GM19240 (cell line): ENCODE data around the gene PGAP3.
"Not testable (repeated sequence)": the region's sequence is repeated elsewhere in the genome, so short reads cannot be mapped to it uniquely, and the experiment has no call there.

Experiments used
- DNase-seq: peaks from one replicate; pipeline ENCODE4 v3.0.0; 2011; ENCODE audit warnings: low spot score; ENCODE audit not compliant: insufficient read length

The PGAP3 gene, protein sequence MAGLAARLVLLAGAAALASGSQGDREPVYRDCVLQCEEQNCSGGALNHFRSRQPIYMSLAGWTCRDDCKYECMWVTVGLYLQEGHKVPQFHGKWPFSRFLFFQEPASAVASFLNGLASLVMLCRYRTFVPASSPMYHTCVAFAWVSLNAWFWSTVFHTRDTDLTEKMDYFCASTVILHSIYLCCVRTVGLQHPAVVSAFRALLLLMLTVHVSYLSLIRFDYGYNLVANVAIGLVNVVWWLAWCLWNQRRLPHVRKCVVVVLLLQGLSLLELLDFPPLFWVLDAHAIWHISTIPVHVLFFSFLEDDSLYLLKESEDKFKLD

DNA sequence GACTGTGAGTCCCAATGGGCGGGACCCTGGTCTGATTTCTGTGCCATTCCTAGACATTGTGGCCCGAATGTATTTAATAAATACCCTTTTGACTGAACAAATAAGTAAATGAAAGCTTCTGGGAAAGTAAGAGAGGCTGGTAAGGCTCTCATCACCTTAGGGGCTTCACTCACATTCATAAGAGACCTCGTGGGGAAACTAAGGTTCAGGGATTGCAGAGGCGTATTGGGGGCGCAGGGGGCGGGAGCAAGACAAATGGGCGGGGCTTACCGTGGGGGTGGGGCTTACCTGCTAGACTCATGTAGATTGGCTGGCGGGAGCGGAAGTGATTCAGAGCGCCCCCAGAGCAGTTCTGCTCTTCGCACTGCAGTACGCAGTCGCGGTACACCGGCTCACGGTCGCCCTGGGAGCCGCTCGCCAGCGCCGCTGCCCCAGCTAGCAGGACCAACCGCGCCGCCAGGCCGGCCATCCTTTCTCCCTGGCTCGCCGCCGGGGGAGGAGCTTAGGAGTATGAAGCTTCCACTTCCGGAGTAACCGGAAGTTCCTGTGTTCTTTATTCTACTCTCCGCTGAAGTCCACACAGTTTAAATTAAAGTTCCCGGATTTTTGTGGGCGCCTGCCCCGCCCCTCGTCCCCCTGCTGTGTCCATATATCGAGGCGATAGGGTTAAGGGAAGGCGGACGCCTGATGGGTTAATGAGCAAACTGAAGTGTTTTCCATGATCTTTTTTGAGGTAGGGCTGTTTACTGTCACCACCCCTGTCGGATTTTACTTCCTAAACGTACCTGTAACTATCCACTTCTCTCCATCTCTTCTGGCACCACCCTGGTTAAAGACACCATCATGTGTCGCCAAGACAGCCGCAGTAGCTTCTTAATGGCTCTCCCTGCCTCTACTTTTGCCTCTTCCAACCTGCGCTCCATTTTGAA, at the start of gene PGAP3:
TSS of gene PGAP3 (minus strand) at position 512 of the 929 bp plus-strand sequence. CDS start at position 469, 43 bp downstream.
- DNase-seq, result peak; percentile 94

DNA sequence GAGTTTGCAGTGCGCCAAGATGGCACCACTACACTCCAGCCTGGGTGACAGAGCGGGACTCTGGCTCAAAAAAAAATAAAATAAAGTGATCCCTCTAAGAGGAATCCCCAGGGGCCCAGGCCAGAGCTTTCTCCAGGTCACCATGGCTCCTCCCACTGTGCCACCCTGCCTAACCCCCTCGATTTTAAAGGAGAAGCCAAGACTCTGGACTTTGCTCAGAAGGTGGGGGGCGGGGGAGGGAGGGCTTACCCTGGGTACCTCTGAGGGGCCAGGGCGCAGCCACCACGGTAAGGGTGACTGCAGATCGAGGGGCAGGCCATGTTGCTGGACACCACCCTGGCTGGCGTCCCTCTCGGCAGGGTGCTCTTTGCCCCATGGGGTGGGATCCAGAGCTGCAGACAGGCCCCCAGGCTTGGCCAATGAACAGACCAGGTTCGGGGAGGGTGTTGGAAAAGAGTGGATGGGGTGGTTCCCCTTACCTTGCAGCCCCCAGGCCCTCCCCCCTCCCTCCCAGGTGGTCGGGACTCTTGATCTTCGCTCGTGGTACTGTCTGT, 49.4 kb upstream of the PGAP3 start:
- no peak for DNase-seq

DNA sequence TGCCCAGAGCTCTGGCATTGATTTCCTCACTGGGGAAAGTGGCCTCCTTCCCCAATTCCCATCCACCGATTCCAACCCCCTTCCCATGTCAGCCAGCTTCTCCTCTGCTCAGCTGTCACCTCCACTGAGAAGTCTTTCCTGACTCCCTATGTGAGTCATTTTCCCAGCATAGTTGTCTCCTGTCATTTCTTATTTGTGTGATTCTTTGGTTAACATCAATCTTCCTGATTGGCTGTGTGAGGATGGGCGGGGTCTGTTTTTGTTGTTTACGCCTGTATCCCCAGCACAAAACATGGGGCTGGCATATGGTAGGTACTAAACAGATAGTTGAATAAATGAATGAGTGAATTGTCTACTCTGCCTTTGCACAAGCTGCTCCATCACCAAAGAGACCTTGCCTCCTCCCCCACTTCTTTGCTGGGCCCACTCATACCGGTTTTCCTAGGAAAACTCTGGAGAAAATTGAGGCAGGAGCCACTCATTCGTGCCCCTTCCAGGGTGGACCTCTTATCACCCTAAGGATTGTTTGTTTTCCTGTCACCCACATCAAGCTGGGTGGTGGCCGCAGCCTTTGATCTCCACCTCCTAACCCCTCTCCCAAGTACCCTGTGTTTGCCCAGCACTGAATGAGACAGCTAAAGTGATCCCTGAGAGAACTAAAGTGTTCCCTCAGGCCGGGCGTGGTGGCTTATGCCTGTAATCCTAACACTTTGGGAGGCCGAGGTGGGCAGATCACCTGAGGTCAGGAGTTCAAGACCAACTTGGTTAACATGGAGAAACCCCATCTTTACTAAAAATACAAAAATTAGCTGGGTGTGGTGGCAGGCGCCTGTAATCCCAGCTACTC, 48.7 kb upstream of the PGAP3 start:
- no peak for DNase-seq

DNA sequence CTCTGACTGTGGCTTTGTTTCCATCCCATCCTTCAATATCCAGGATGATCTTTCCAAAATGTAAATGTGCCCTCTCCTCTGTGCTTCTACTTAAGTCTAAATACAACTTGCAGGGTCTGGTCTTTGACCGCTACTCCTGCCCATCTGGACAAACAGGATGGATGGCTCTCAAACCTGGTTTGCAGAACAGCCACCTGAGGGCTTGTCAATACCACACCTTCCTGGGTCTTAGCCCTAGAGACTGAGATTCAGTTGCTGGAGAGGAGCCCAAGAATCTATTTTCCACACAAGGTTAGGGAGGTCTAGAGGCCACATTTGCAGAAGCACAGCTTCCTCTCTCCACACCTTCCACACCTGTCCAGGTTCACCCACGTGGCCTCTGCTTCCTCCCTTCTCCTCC, 48.0 kb upstream of the PGAP3 start:
- DNase-seq, result no peak

DNA sequence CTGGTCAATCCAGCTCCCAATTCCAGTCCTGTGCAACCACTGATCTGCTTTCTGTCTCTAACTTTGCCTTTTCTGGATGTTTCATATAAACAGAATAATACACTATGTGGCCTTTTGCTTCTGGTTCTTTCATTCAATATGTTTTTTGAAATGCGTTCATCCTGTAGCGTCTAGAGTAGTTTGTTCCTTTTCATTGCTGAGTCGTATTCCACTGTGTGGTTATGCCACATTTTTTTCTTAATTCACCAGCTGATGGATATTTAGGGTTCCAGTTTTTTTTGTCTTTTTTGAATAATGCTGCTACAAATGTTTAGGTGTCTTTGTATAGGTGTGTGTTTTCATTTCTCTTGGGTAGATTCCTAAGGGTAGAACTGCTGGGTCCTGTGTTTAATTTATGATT, 44.7 kb upstream of the PGAP3 start:
- DNase-seq, result no peak

DNA sequence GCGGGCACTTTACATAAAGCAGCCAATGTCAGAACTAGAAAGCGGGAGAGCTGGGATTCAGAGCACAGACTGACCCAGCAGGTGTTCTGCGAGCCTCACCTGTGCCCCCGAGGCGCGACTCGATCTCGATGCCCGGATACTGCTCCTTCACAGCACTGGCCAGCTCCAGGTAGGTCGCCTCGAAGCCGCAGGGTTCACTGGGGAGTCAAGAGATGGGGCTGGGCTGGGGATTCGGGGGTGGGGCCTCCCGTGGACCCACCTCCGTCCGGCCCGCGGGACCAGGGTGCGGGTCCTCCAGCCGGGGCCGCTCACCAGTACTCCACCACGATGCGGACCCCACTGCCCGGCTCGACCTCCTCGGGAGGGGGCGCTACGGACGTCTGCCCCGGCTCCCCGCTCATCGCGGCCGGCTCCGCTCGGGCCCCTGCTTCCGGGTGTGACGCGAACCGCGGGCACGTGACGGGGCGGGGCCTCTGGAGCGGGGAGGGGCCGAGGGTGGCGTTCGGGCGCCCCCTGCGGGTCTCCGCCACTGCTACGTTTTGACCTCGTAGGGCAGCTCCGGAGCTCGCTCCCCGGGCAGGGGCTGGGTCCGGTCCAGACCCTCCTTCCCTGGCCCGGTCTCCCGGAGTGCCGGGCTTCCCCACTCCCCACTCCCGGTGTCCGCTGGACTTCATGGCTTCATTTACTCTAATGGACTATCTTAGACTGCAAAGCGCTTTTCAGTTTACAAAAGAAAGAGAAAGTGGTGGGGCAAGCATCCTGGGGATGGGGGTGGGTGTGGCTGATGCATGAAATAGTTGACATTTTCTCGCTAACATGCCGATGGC, 42.5 kb upstream of the PGAP3 start, which contains the start of gene MIEN1:
TSS of gene MIEN1 (minus strand) at position 438 of the 827 bp plus-strand sequence. CDS start at position 401, 37 bp downstream.
- DNase-seq, result peak; percentile 94

DNA sequence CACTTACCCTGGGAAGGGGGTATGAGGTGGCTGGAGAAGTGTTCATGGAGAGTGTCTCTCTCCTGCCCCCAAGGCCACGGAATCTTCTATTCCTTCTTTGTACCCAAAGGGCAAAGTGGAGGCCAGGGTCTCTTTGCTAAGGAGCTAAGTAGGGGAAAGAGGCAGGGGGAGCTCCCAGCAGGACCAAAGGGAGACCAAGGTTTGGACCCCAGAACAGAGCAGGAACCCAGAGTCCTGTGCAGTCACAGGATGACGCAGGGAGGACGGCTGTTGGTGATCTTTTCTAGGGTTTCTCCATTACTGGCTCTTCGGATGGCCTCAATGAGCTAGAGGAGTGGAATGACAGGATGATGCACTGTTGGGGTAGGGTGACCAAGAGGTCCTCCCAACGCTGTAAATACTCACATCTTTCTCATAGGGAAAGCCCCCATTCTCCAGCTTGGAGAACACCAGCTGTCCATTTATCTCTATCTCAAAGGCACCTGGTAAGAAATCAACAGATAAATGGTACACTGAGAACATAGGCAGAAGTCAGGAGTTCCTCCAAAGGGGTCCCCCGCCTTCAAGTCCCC, 41.5 kb upstream of the PGAP3 start:
- DNase-seq, result no peak

DNA sequence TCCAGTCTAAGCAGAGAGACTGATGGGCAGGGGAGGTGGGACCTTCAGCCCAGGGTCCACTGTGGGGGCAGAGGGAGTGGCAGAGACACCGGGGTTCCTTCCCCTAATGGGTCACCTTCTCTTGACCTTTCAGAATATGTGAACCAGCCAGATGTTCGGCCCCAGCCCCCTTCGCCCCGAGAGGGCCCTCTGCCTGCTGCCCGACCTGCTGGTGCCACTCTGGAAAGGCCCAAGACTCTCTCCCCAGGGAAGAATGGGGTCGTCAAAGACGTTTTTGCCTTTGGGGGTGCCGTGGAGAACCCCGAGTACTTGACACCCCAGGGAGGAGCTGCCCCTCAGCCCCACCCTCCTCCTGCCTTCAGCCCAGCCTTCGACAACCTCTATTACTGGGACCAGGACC, 39.7 kb upstream of the PGAP3 start:
- DNase-seq, result no peak

DNA sequence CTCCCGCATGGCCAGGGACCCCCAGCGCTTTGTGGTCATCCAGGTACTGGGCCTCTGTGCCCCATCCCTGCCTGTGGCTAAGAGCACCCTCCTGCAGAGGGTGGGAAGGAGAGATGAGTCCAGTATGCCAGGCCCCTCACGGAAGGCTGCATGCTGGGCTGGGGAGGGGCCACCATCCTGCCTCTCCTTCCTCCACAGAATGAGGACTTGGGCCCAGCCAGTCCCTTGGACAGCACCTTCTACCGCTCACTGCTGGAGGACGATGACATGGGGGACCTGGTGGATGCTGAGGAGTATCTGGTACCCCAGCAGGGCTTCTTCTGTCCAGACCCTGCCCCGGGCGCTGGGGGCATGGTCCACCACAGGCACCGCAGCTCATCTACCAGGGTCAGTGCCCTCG, 38.8 kb upstream of the PGAP3 start:
- no peak for DNase-seq

DNA sequence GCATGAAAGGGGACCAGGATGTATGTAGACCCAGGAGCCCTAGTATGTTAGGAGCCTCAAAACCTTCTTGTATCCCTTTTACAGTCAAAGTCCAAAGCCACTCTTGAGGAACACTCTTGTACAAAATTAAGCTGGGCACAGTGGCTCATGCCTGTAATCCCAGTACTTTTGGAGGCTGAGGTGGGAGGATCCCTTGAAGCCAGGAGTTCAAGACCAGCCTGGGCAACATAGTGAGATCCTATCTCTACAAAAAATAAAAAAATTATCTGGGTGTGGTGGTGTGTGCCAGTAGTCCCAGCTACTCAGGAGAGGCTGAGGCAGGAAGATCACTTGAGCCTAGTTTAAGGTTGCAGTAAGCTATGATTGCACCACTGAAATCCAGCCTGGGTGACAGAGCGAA, 38.1 kb upstream of the PGAP3 start:
- not testable (repeated sequence) for DNase-seq

DNA sequence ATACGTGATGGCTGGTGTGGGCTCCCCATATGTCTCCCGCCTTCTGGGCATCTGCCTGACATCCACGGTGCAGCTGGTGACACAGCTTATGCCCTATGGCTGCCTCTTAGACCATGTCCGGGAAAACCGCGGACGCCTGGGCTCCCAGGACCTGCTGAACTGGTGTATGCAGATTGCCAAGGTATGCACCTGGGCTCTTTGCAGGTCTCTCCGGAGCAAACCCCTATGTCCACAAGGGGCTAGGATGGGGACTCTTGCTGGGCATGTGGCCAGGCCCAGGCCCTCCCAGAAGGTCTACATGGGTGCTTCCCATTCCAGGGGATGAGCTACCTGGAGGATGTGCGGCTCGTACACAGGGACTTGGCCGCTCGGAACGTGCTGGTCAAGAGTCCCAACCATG, 36.9 kb upstream of the PGAP3 start:
- no peak for DNase-seq

DNA sequence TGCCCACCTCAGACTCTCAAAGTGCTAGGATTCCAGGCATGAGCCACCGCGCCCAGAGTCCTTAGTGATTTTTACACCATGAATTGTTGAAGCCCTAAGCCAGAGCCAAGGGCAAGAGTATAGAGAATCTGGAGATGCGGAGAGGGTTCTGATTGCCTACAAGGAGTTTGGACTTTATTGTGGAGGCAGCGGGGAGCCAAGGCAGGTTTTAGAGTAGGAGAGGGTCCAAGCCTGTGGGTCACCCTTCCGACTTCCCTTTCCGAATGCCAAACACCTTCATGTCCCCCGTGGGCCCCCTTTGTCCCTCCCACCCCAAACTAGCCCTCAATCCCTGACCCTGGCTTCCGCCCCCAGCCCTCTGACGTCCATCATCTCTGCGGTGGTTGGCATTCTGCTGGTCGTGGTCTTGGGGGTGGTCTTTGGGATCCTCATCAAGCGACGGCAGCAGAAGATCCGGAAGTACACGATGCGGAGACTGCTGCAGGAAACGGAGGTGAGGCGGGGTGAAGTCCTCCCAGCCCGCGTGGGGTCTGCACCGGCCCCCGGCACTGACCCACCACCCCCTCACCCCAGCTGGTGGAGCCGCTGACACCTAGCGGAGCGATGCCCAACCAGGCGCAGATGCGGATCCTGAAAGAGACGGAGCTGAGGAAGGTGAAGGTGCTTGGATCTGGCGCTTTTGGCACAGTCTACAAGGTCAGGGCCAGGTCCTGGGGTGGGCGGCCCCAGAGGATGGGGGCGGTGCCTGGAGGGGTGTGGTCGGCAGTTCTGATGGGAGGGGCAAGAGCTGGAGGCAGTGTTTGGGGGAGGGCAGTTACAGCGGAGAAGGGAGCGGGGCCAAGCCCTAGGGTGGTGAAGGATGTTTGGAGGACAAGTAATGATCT, 35.4 kb upstream of the PGAP3 start:
- DNase-seq, result no peak

DNA sequence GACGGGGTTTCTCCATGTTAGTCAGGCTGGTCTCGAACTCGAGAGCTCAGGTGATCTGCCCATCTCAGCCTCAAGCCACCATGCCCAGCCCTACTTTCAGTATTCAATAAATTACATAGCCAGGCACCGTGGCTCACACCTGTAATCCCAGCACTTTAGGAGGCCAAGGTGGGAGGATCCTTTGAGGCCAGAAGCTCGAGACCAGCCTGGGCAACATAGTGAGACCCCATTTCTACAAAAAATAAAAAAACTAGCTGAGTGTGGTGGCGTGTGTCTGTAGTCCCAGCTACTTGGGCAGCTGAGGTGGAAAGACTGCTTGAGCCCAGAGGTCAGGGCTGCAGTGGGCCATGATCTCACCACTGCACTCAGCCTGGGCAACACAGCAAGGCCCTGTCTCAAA, 34.2 kb upstream of the PGAP3 start:
- DNase-seq, result no peak

DNA sequence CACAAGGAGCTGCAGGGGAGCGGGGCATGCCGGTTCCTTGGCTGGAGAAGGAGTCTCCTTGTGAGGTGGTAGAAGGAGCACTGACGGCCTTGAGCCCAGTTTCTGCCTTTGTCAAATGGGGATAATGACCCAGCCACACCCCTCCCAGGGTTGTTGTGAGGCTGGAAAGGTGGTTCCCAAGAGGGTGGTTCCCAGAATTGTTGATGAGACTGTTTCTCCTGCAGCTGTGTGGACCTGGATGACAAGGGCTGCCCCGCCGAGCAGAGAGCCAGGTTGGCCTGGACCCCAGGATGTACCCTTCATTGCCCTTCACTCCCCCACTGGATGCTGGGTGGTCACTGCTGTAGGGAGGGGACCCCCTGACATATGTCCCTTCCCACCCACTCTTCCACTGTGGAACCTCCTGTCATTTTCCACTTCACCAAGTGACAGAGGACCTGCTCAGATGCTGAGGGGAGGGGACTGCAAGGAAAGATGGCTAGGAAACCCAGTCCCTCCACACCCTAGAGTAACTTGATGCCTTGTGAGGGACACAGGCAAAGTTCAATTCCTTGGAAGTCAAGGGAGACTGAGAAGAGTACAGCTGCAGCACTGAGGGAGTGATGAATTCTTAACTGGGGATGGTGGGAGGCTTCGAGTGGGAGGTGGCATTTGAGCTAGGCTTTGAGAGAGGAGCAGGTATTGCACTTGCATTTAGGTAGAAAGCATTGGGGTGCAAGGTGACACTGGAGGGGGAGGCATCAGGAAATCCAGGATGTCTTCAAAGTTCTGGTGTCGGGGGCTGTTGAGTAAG, 31.9 kb upstream of the PGAP3 start:
- no peak for DNase-seq

DNA sequence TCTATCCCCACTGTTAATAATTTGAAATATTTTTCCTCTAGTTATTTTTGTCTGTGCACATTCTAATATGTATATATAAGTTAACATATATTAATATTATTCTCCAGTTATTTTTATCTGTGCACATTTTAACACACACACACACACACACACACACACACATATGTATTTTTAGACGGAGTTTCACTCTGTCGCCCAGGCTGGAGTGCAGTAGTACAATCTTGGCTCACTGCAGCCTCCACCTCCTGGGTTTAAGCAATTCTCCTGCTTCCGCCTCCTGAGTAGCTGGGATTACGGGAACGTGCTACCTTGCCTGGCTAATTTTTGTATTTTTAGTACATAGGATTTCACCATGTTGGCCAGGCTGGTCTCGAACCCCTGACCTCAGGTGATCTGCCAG, 29.8 kb upstream of the PGAP3 start:
- no peak for DNase-seq

DNA sequence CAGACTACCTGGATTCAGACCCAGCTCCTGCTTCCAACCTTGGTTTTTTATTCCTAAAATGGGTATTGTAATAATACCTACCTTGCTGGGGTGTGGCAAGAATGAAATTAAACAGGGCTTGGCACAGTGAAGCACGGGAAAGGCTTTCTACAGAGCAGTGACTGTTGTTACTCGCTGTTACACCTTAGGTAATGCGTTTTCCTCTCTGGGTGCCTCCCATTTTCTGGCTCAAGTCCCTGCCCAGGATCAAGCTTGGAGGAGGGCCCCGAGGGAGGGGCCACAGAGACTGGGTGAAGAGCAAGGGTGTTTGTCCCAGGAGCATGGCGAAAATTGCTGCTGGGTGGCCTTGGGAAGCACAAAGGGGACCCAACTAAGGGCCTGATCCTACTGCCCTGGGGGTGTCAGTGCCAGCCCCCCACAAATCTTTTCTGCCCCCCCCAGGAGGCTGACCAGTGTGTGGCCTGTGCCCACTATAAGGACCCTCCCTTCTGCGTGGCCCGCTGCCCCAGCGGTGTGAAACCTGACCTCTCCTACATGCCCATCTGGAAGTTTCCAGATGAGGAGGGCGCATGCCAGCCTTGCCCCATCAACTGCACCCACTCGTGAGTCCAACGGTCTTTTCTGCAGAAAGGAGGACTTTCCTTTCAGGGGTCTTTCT, 29.2 kb upstream of the PGAP3 start:
- no peak for DNase-seq

DNA sequence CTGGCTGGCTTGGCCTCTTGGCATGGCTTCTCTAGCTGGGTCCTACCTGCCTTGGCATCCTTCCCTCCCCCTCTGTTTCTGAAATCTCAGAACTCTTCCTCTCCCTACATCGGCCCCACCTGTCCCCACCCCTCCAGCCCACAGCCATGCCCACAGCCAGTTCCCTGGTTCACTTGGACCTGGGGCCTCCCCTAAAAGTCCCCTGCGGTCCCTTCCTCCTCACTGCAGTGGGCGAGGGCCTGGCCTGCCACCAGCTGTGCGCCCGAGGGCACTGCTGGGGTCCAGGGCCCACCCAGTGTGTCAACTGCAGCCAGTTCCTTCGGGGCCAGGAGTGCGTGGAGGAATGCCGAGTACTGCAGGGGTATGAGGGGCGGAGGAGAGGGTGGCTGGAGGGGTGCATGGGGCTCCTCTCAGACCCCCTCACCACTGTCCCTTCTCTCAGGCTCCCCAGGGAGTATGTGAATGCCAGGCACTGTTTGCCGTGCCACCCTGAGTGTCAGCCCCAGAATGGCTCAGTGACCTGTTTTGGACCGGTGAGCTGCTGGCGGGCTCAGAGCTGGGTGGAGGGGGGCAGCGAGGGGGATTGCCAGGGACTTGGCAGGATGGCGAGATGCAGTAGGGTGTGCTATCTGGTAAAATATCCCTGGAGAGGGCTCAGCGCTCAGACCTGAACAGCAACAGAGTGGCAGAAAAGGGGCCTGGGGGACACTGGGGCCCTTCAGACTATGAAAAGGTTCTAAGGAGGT, 28.4 kb upstream of the PGAP3 start:
- no peak for DNase-seq
